AML-193 (cell line): ENCODE results near the gene SMIM38.
"Not testable (repeated sequence)": the region's sequence is repeated elsewhere in the genome, so short reads cannot be mapped to it uniquely, and the experiment has no call there.

Experiments
- DNase-seq, 2 experiments: peaks; one replicate each; lab custom pipeline; 2025; lab: John Stamatoyannopoulos, UW

The SMIM38 gene

GRCh38 chr11:69122326-69122629 lies 33.5 kb upstream of the SMIM38 start:
- no peak for DNase-seq

GRCh38 chr11:69122630-69123431 lies 32.9 kb upstream of the SMIM38 start:
- DNase-seq = no peak

- no peak for DNase-seq
Measured at GRCh38 chr11:69123593-69124545, 31.9 kb upstream of the SMIM38 start.

GRCh38 chr11:69125861-69126260 lies 29.9 kb upstream of the SMIM38 start:
- DNase-seq = no peak

- no peak for DNase-seq
Measured at GRCh38 chr11:69126286-69126685, 29.4 kb upstream of the SMIM38 start.

- no peak for DNase-seq
Measured at GRCh38 chr11:69127081-69127850, 28.5 kb upstream of the SMIM38 start.

- no peak for DNase-seq
Measured at GRCh38 chr11:69127884-69128283, 27.9 kb upstream of the SMIM38 start.

- DNase-seq = no peak
Measured at GRCh38 chr11:69129053-69129452, 26.7 kb upstream of the SMIM38 start.

- DNase-seq = no peak
Measured at GRCh38 chr11:69129647-69130046, 26.1 kb upstream of the SMIM38 start.

- DNase-seq = no peak
Measured at GRCh38 chr11:69130654-69131053, 25.1 kb upstream of the SMIM38 start.

- no peak for DNase-seq
Measured at GRCh38 chr11:69131121-69131566, 24.6 kb upstream of the SMIM38 start.

GRCh38 chr11:69131644-69132300 lies 24.0 kb upstream of the SMIM38 start:
- DNase-seq = no peak

- DNase-seq = no peak
Measured at GRCh38 chr11:69132301-69132670, 23.4 kb upstream of the SMIM38 start.

GRCh38 chr11:69133251-69133650 lies 22.5 kb upstream of the SMIM38 start:
- no peak for DNase-seq

GRCh38 chr11:69134182-69134581 lies 21.6 kb upstream of the SMIM38 start:
- DNase-seq = not testable (repeated sequence)

GRCh38 chr11:69134957-69135356 lies 20.8 kb upstream of the SMIM38 start:
- DNase-seq = no peak

- no peak for DNase-seq
Measured at GRCh38 chr11:69135420-69136363, 20.0 kb upstream of the SMIM38 start.

- DNase-seq = no peak
Measured at GRCh38 chr11:69136471-69136870, 19.3 kb upstream of the SMIM38 start.

- DNase-seq = no peak
Measured at GRCh38 chr11:69137151-69137844, 18.4 kb upstream of the SMIM38 start.

- DNase-seq = no peak
Measured at GRCh38 chr11:69138265-69138664, 17.5 kb upstream of the SMIM38 start.
